Liver (tissue), 9 donors: ENCODE measurements around the gene MYH11. TPM values are rescaled to one million over a fixed set of nuclear protein-coding genes. Genes with fewer than 3 reads are reported as not detected.

ENCODE experiments used
- DNase-seq: peaks from one replicate; pipeline ENCODE4 v3.0.0-alpha.2; 2017; ENCODE audit warnings: low spot score
- H3K27ac ChIP-seq, 2 donors: one replicate each; pipeline ENCODE4 v1.7.0; 2013; ENCODE audit warnings: inconsistent platforms in 2 of 2, low read length in 2 of 2, control low read depth in 1 of 2, low read depth in 1 of 2, mild to moderate bottlenecking in 1 of 2
- H3K27me3 ChIP-seq, 4 donors: one replicate each; pipeline versions ENCODE4 v1.6.1 to v1.7.0; 2013; ENCODE audit warnings: low read length in 3 of 4, inconsistent platforms in 1 of 4, mild to moderate bottlenecking in 1 of 4, moderate library complexity in 1 of 4; ENCODE audit not compliant: control insufficient read depth in 4 of 4, insufficient read depth in 4 of 4
- H3K36me3 ChIP-seq, 4 donors: one replicate each; pipeline versions ENCODE4 v1.6.1 to v1.7.0; 2013; ENCODE audit warnings: low read length in 3 of 4, mild to moderate bottlenecking in 3 of 4, low read depth in 1 of 4, moderate library complexity in 1 of 4; ENCODE audit not compliant: control insufficient read depth in 4 of 4, insufficient read depth in 3 of 4
- H3K4me1 ChIP-seq, 4 donors: one replicate each; pipeline versions ENCODE4 v1.6.1 to v1.7.0; 2013; ENCODE audit warnings: low read length in 3 of 4, mild to moderate bottlenecking in 3 of 4, moderate library complexity in 1 of 4; ENCODE audit not compliant: control insufficient read depth in 4 of 4, insufficient read depth in 4 of 4
- H3K4me3 ChIP-seq, 3 donors: one replicate each; pipeline versions ENCODE4 v1.6.1 to v1.7.0; 2013; ENCODE audit warnings: low read length in 3 of 3, control low read depth in 1 of 3, low read depth in 1 of 3, mild to moderate bottlenecking in 1 of 3
- H3K9ac ChIP-seq, 2 donors: one replicate each; pipeline ENCODE4 v1.7.0; 2013; ENCODE audit warnings: low read length in 2 of 2, mild to moderate bottlenecking in 2 of 2, moderate library complexity in 2 of 2, control low read depth in 1 of 2, low read depth in 1 of 2
- H3K9me3 ChIP-seq, 4 donors: one replicate each; pipeline versions ENCODE4 v1.6.1 to v1.7.0; 2013; ENCODE audit warnings: low read length in 3 of 4; ENCODE audit not compliant: control insufficient read depth in 4 of 4
- ATF3 ChIP-seq: IDR thresholded peaks from 2 replicates; pipeline ENCODE4 v1.6.1; 2016; ENCODE audit warnings: antibody characterized with exemption
- CTCF ChIP-seq: fragments of 150-350 bp; IDR thresholded peaks from 2 replicates; pipeline ENCODE4 v1.5.1; 2017; ENCODE audit warnings: improper control_type of control experiment, low read depth, low read length; ENCODE audit not compliant: missing input control
- EGR1 ChIP-seq, 2 donors: IDR thresholded peaks; 2 replicates each; pipeline ENCODE4 v1.6.1; 2016 to 2018; ENCODE audit warnings: antibody characterized with exemption in 2 of 2, low read depth in 2 of 2
- FOXA1 ChIP-seq: IDR thresholded peaks from 2 replicates; pipeline ENCODE4 v1.6.1; 2016; ENCODE audit warnings: antibody characterized with exemption
- FOXA2 ChIP-seq: IDR thresholded peaks from 2 replicates; pipeline ENCODE4 v1.6.1; 2016; ENCODE audit warnings: antibody characterized with exemption
- GABPA ChIP-seq, 2 donors: IDR thresholded peaks in 1 of 2; conservative IDR thresholded peaks in 1 of 2; 2 replicates each; pipeline ENCODE4 v1.6.1; 2016; ENCODE audit warnings: antibody characterized with exemption in 2 of 2, mild to moderate bottlenecking in 1 of 2, moderate library complexity in 1 of 2
- HNF4A ChIP-seq, 2 donors: conservative IDR thresholded peaks; 2 replicates each; pipeline ENCODE4 v1.6.1; 2016; ENCODE audit warnings: antibody characterized with exemption in 2 of 2, mild to moderate bottlenecking in 2 of 2
- HNF4G ChIP-seq: IDR thresholded peaks from 2 replicates; pipeline ENCODE4 v1.6.1; 2016; ENCODE audit warnings: antibody characterized with exemption
- JUND ChIP-seq, 2 donors: IDR thresholded peaks; 2 replicates each; pipeline ENCODE4 v1.6.1; 2016; ENCODE audit warnings: antibody characterized with exemption in 2 of 2
- MAX ChIP-seq: IDR thresholded peaks from 2 replicates; pipeline ENCODE4 v1.6.1; 2016; ENCODE audit warnings: antibody characterized with exemption
- RAD21 ChIP-seq, 2 donors: IDR thresholded peaks; 2 replicates each; pipeline ENCODE4 v1.6.1; 2016; ENCODE audit warnings: antibody characterized with exemption in 2 of 2, mild to moderate bottlenecking in 2 of 2
- REST ChIP-seq: IDR thresholded peaks from 2 replicates; pipeline ENCODE4 v1.6.1; 2016; ENCODE audit warnings: antibody characterized with exemption, mild to moderate bottlenecking
- RXRA ChIP-seq, 2 donors: IDR thresholded peaks; 2 replicates each; pipeline ENCODE4 v1.6.1; 2017 to 2018; ENCODE audit warnings: antibody characterized with exemption in 2 of 2, mild to moderate bottlenecking in 1 of 2
- SP1 ChIP-seq: IDR thresholded peaks from 2 replicates; pipeline ENCODE4 v1.6.1; 2018; ENCODE audit warnings: antibody characterized with exemption, mild to moderate bottlenecking
- TAF1 ChIP-seq: conservative IDR thresholded peaks from 2 replicates; pipeline ENCODE4 v1.6.1; 2016; ENCODE audit warnings: antibody characterized with exemption, mild to moderate bottlenecking
- YY1 ChIP-seq: IDR thresholded peaks from 2 replicates; pipeline ENCODE4 v1.6.1; 2016; ENCODE audit warnings: antibody characterized with exemption, mild to moderate bottlenecking
- ZBTB33 ChIP-seq: IDR thresholded peaks from 2 replicates; pipeline ENCODE4 v1.6.1; 2016; ENCODE audit warnings: antibody characterized with exemption
- WGBS: extraction: QIAGEN DNeasy Blood & Tissue Kit; methylation state at CpG from one replicate; pipeline ENCODE4 v1.1.7; 2013; 5-methylcytosine and 5-hydroxymethylcytosine counted together
- polyA plus RNA-seq, 2 donors: library from polyadenylated mRNA; stranded (reverse) in 1 of 2; unstranded in 1 of 2; fragments of 200-250 nt in 1 of 2; fragments of >200 nt in 1 of 2; fragmentation: Nextera tagmentation in 1 of 2; extraction: Ambion mirVana in 1 of 2; gene quantifications; one replicate each; pipeline versions ENCODE4 v1.2.1 to v1.2.3, GENCODE V29; 2013 to 2015
- total RNA-seq, 2 donors: library from RNA; depleted of rRNA; stranded (reverse); fragments of >200 nt; gene quantifications; one replicate each; pipeline ENCODE4 v1.2.3, GENCODE V29; 2014
- donor health status: healthy.
- donor health status: healthy.
- donor health status: healthy.
- donor health status: healthy.
- donor health status: healthy.

The MYH11 gene
- total and polyA plus RNA-seq, 4 donors, result 0.51 to 33.7 (median 4.0) TPM

GRCh38 chr16:15817446-15817845 lies 39.4 kb downstream of the MYH11 start:
- Histone ChIP-seq H3K9me3 (peaks cover 2 to 10% (median 6%) of the 10 kb centered on the region in 4 donors), H3K4me3 (no peak overlapping the region), H3K27ac (no peak overlapping the region), H3K4me1 (no peaks in the 10 kb centered on the region), H3K36me3 (no peaks in the 10 kb centered on the region), H3K9ac (no peak overlapping the region), H3K27me3 (no peaks in the 10 kb centered on the region)
- no peak for TF ChIP-seq REST
- no peak for TF ChIP-seq GABPA (IDR thresholded peaks at IDR 0.05 in 1 of 2, conservative IDR thresholded peaks at IDR 0.05 in 1 of 2)
- TF ChIP-seq MAX, result no peak
- no peak for TF ChIP-seq YY1
- no peak for TF ChIP-seq FOXA2
- no peak for TF ChIP-seq TAF1
- TF ChIP-seq RXRA (IDR thresholded peaks at IDR 0.05), result no peak
- TF ChIP-seq EGR1 (IDR thresholded peaks at IDR 0.05; ENCODE audit: low read depth in 2 of 2), result no peak
- TF ChIP-seq SP1, result no peak
- no peak for TF ChIP-seq ATF3
- TF ChIP-seq HNF4A (conservative IDR thresholded peaks at IDR 0.05), result no peak
- no peak for TF ChIP-seq FOXA1
- TF ChIP-seq JUND (IDR thresholded peaks at IDR 0.05), result no peak
- DNase-seq, result no peak
- WGBS, result 69% methylated on average over 2 of the region's 2 CpGs

- DNase-seq, result no peak
- Histone ChIP-seq H3K36me3 (no peaks in the 10 kb centered on the region), H3K4me3 (no peak overlapping the region), H3K9ac (no peak overlapping the region), H3K9me3 (peaks cover 2 to 10% (median 6%) of the 10 kb centered on the region in 4 donors), H3K27me3 (no peaks in the 10 kb centered on the region), H3K4me1 (no peaks in the 10 kb centered on the region), H3K27ac (no peak overlapping the region)
- TF ChIP-seq FOXA2, result no peak
- TF ChIP-seq YY1, result no peak
- no peak for TF ChIP-seq RXRA (IDR thresholded peaks at IDR 0.05)
- TF ChIP-seq ATF3, result no peak
- no peak for TF ChIP-seq HNF4G
- TF ChIP-seq JUND (IDR thresholded peaks at IDR 0.05), result no peak
- TF ChIP-seq RAD21 (IDR thresholded peaks at IDR 0.05), result no peak
- no peak for TF ChIP-seq REST
- TF ChIP-seq TAF1, result no peak
- no peak for TF ChIP-seq EGR1 (IDR thresholded peaks at IDR 0.05; ENCODE audit: low read depth in 2 of 2)
- no peak for TF ChIP-seq HNF4A (conservative IDR thresholded peaks at IDR 0.05)
- no peak for TF ChIP-seq ZBTB33
- TF ChIP-seq GABPA (IDR thresholded peaks at IDR 0.05 in 1 of 2, conservative IDR thresholded peaks at IDR 0.05 in 1 of 2), result no peak
- no peak for TF ChIP-seq MAX
- no peak for TF ChIP-seq CTCF
- no peak for TF ChIP-seq SP1
- no peak for TF ChIP-seq FOXA1
Observed at GRCh38 chr16:15816228-15816627, 40.6 kb downstream of the MYH11 start.
